Mesendoderm (in vitro differentiated cells): Measurements from ENCODE around the gene TFAP2A. TPM values are rescaled to one million over a fixed set of nuclear protein-coding genes. Genes with fewer than 3 reads are reported as not detected.

ENCODE experiments used
- DNase-seq: peaks from one replicate; pipeline ENCODE4 v3.0.0; 2013
- H2AK5ac ChIP-seq: 2 replicates; pipeline ENCODE4 v1.6.1; 2013; ENCODE audit warnings: low read length, inconsistent platforms
- H2BK120ac ChIP-seq: 2 replicates; pipeline ENCODE4 v1.6.1; 2013; ENCODE audit warnings: low read depth, mild to moderate bottlenecking, low read length, moderate library complexity, mixed read lengths
- H2BK15ac ChIP-seq: replicated peaks from 2 replicates; pipeline ENCODE4 v1.6.1; 2013; ENCODE audit warnings: low read depth, mild to moderate bottlenecking, moderate library complexity
- H2BK5ac ChIP-seq: 2 replicates; pipeline ENCODE4 v1.6.1; 2013; ENCODE audit warnings: low read length, inconsistent platforms
- H3K18ac ChIP-seq: 2 replicates; pipeline ENCODE4 v1.6.1; 2013; ENCODE audit warnings: mild to moderate bottlenecking, low read length, mixed read lengths
- H3K23ac ChIP-seq: one replicate; pipeline ENCODE4 v1.6.1; 2013; ENCODE audit warnings: low read length
- H3K27ac ChIP-seq: 2 replicates; pipeline ENCODE4 v1.5.1; 2013; ENCODE audit warnings: low read depth, mild to moderate bottlenecking, inconsistent platforms, low read length, moderate library complexity
- H3K27me3 ChIP-seq: 2 replicates; pipeline ENCODE4 v1.6.1; 2013; ENCODE audit warnings: low read length, control low read depth, mild to moderate bottlenecking, inconsistent platforms; ENCODE audit not compliant: insufficient read depth, poor library complexity
- H3K36me3 ChIP-seq: 2 replicates; pipeline ENCODE4 v1.6.1; 2013; ENCODE audit warnings: low read length, inconsistent platforms; ENCODE audit not compliant: control insufficient read depth, insufficient read depth
- H3K4ac ChIP-seq: one replicate; pipeline ENCODE4 v1.6.1; 2013; ENCODE audit warnings: low read depth, mild to moderate bottlenecking, low read length, moderate library complexity
- H3K4me1 ChIP-seq: 2 replicates; pipeline ENCODE4 v1.6.1; 2013; ENCODE audit warnings: low read depth, low read length, inconsistent platforms; ENCODE audit not compliant: control insufficient read depth
- H3K4me2 ChIP-seq: 2 replicates; pipeline ENCODE4 v1.6.1; 2013; ENCODE audit warnings: low read length
- H3K4me3 ChIP-seq: 2 replicates; pipeline ENCODE4 v1.5.1; 2013; ENCODE audit warnings: mild to moderate bottlenecking, low read length
- H3K56ac ChIP-seq: one replicate; pipeline ENCODE4 v1.6.1; 2013; ENCODE audit warnings: low read length
- H3K79me1 ChIP-seq: 2 replicates; pipeline ENCODE4 v1.6.1; 2013; ENCODE audit warnings: low read length, inconsistent platforms
- H3K79me2 ChIP-seq: 2 replicates; pipeline ENCODE4 v1.6.1; 2013; ENCODE audit warnings: mild to moderate bottlenecking, low read length; ENCODE audit not compliant: control insufficient read depth, insufficient read depth
- H3K9ac ChIP-seq: 2 replicates; pipeline ENCODE4 v1.6.1; 2013; ENCODE audit warnings: low read length, inconsistent platforms
- H4K5ac ChIP-seq: one replicate; pipeline ENCODE4 v1.6.1; 2013; ENCODE audit warnings: low read length
- H4K8ac ChIP-seq: one replicate; pipeline ENCODE4 v1.6.1; 2013; ENCODE audit warnings: low read depth, mild to moderate bottlenecking, control low read depth, low read length, moderate library complexity
- WGBS: extraction: QIAGEN DNeasy Blood & Tissue Kit; methylation state at CpG from one replicate; pipeline ENCODE4 v1.1.7; 2013; ENCODE audit warnings: low lambda C conversion rate, missing lambda C conversion rate; ENCODE audit not compliant: insufficient coverage; ENCODE audit errors: extremely low coverage; 5-methylcytosine and 5-hydroxymethylcytosine counted together
- polyA plus RNA-seq, 2 experiments: library from polyadenylated mRNA; stranded (reverse); fragments of 200-250 nt; gene quantifications; one replicate each; pipeline ENCODE4 v1.2.3, GENCODE V29; 2013

The TFAP2A gene
- 3.0 TPM for polyA plus RNA-seq (2013, experiment 1 of 2)
- polyA plus RNA-seq (2013, experiment 2 of 2): 2.7 TPM

DNA sequence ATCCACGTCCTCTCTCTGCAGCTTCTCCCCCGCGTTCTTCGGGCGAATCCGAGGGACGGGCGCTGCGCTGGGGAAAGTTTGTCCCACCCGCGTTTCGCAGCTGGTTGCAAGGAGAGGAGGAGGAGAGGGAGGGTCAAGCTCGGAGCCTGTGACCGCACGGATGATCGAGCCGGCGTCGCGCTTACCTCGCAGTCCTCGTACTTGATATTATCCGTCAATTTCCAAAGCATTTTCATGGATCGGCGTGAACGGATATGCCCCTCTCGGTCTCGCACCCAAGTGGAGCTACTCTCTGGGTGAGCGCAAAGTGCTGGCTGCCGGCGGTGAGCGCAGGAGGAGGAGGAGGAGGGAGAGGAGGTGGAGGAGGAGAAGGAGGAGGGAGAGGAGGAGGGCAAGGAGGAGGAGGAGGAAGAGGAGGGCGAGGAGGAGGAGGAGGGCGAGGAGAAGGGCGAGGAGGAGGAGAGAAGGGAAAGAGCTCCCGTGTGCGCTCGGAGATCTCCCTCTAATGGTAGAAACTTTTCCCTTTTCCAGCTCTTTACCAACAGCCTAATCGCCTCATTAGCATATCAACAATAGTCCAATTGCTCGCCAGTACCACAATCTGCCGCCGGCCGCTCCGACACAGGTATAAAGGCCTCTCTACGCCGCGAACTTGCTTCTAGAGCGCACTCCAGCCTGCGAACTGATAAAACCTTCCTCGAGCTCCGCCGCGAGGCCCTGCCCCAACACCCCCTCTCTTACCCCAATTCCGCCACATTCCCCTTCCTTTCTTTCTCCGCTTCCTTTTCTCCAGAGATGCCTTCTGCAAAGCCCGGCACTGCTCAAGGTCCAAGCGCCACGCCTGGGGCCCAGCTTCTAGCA, at the start of gene TFAP2A:
TFAP2A (minus strand) TSS at position 319 of the 861 bp plus-strand sequence; CDS start at position 236, 83 bp downstream.
- peak within 1 kb of the TSS; percentile 68 for H3K9ac ChIP-seq
- H3K23ac ChIP-seq: peak within 1 kb of the TSS; percentile 76
- H3K36me3 ChIP-seq: no peaks in the 10 kb centered on the region
- no peak within 1 kb of the TSS for H2BK5ac ChIP-seq
- no peak within 1 kb of the TSS for H3K4ac ChIP-seq
- no peak within 1 kb of the TSS for H2BK120ac ChIP-seq
- no peak within 1 kb of the TSS for H2AK5ac ChIP-seq
- no peak within 1 kb of the TSS for H4K5ac ChIP-seq
- peaks cover 3% of the 10 kb centered on the region for H3K27me3 ChIP-seq
- peaks cover 32% of the 10 kb centered on the region for H3K79me2 ChIP-seq
- no CpG with 5 or more reads among the region's 58 CpGs for WGBS
- no peak within 1 kb of the TSS for H2BK15ac ChIP-seq
- H3K27ac ChIP-seq: peak within 1 kb of the TSS; percentile 5
- H3K56ac ChIP-seq: peak within 1 kb of the TSS; percentile 84
- peak within 1 kb of the TSS; percentile 56 for H3K18ac ChIP-seq
- peak within 1 kb of the TSS; percentile 50 for H3K4me2 ChIP-seq
- peak within 1 kb of the TSS; percentile 43 for H3K4me3 ChIP-seq
- H4K8ac ChIP-seq: no peak within 1 kb of the TSS
- no peaks in the 10 kb centered on the region for H3K79me1 ChIP-seq
- H3K4me1 ChIP-seq: peaks cover 12% of the 10 kb centered on the region
- peak; percentile 96 for DNase-seq

GRCh38 chr6:10463491-10464481, 48.9 kb upstream of the TFAP2A start:
- WGBS: 100% methylated on average over 2 of the region's 16 CpGs
- H3K4me3 ChIP-seq: no peak overlapping the region

DNA sequence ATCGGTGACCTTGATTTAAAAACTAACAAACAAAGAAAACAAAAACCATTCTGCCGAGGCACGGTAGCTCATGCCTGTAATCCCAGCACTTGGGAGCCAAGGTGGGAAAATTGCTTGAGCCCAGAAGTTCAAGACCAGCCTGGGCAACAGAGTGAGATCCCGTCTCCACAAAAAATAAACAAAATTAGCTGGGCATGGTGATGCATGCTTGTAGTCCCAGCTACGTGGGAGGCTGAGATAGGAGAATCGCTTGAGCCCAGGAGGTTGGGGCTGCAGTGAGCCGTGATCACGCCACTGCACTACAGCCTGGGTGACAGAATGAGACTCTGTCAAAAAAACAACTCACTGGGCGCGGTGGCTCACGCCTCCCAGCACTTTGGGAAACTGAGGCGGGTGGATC, 48.2 kb upstream of the TFAP2A start:
- H3K4me1 ChIP-seq: no peaks in the 10 kb centered on the region
- H3K4me3 ChIP-seq: no peak overlapping the region
- no peak overlapping the region for H3K23ac ChIP-seq
- no peak overlapping the region for H2BK120ac ChIP-seq
- H3K36me3 ChIP-seq: no peaks in the 10 kb centered on the region
- H2BK5ac ChIP-seq: no peak overlapping the region
- no peaks in the 10 kb centered on the region for H3K79me1 ChIP-seq
- no peak overlapping the region for H4K8ac ChIP-seq
- H3K27ac ChIP-seq: no peak overlapping the region
- no peak overlapping the region for H3K9ac ChIP-seq
- no CpG with 5 or more reads among the region's 12 CpGs for WGBS
- no peak overlapping the region for H3K56ac ChIP-seq
- no peak overlapping the region for H2AK5ac ChIP-seq
- H3K18ac ChIP-seq: no peak overlapping the region
- H3K79me2 ChIP-seq: no peaks in the 10 kb centered on the region
- no peak overlapping the region for H2BK15ac ChIP-seq
- no peak overlapping the region for H3K4ac ChIP-seq
- DNase-seq: no peak
- no peak overlapping the region for H4K5ac ChIP-seq
- no peaks in the 10 kb centered on the region for H3K27me3 ChIP-seq
- no peak overlapping the region for H3K4me2 ChIP-seq

More at GRCh38 chr6:10463491-10464481, 48.9 kb upstream of the TFAP2A start:
- Histone ChIP-seq H3K4ac (no peak overlapping the region), H2BK120ac (no peak overlapping the region), H3K56ac (no peak overlapping the region), H3K27me3 (no peaks in the 10 kb centered on the region), H2BK5ac (no peak overlapping the region), H3K23ac (no peak overlapping the region), H3K27ac (no peak overlapping the region), H3K9ac (no peak overlapping the region), H3K4me1 (no peaks in the 10 kb centered on the region), H3K79me1 (no peaks in the 10 kb centered on the region), H2BK15ac (no peak overlapping the region), H4K5ac (no peak overlapping the region), H3K79me2 (no peaks in the 10 kb centered on the region), H2AK5ac (no peak overlapping the region), H3K4me2 (no peak overlapping the region), H4K8ac (no peak overlapping the region), H3K36me3 (no peaks in the 10 kb centered on the region), H3K18ac (no peak overlapping the region)
- peak; percentile 56 for DNase-seq

- Histone ChIP-seq H2AK5ac (no peak overlapping the region), H2BK15ac (no peak overlapping the region), H3K4me1 (no peaks in the 10 kb centered on the region), H3K36me3 (no peaks in the 10 kb centered on the region), H3K4me3 (no peak overlapping the region), H3K23ac (no peak overlapping the region), H3K4me2 (no peak overlapping the region), H3K9ac (no peak overlapping the region), H2BK120ac (no peak overlapping the region), H3K56ac (no peak overlapping the region), H4K8ac (no peak overlapping the region), H3K4ac (no peak overlapping the region), H3K18ac (no peak overlapping the region), H2BK5ac (no peak overlapping the region), H3K27ac (no peak overlapping the region), H3K79me1 (no peaks in the 10 kb centered on the region), H3K79me2 (no peaks in the 10 kb centered on the region), H3K27me3 (no peaks in the 10 kb centered on the region), H4K5ac (no peak overlapping the region)
- WGBS: 100% methylated on average over 1 of the region's 1 CpG
- no peak for DNase-seq
These were observed 47.0 kb upstream of the TFAP2A start for GRCh38 chr6:10461850-10462249.

- Histone ChIP-seq H2BK5ac (no peak overlapping the region), H3K23ac (no peak overlapping the region), H3K4me1 (no peaks in the 10 kb centered on the region), H3K36me3 (no peaks in the 10 kb centered on the region), H3K56ac (no peak overlapping the region), H3K4ac (no peak overlapping the region), H3K4me3 (no peak overlapping the region), H3K27ac (no peak overlapping the region), H2BK120ac (no peak overlapping the region), H3K18ac (no peak overlapping the region), H3K79me2 (no peaks in the 10 kb centered on the region), H3K9ac (no peak overlapping the region), H4K5ac (no peak overlapping the region), H2AK5ac (no peak overlapping the region), H3K4me2 (no peak overlapping the region), H3K79me1 (no peaks in the 10 kb centered on the region), H3K27me3 (no peaks in the 10 kb centered on the region), H4K8ac (no peak overlapping the region), H2BK15ac (no peak overlapping the region)
- no peak for DNase-seq
- WGBS: no CpG with 5 or more reads among the region's 5 CpGs
These were observed 45.2 kb upstream of the TFAP2A start for GRCh38 chr6:10460096-10460495.
